ENCODE data around the gene MYOM1. TPM values are rescaled to one million over a fixed set of nuclear protein-coding genes. Genes with fewer than 3 reads are reported as not detected.

The MYOM1 gene
- total RNA-seq, 1 donor from 2014 or later, result 1.3 TPM

DNA sequence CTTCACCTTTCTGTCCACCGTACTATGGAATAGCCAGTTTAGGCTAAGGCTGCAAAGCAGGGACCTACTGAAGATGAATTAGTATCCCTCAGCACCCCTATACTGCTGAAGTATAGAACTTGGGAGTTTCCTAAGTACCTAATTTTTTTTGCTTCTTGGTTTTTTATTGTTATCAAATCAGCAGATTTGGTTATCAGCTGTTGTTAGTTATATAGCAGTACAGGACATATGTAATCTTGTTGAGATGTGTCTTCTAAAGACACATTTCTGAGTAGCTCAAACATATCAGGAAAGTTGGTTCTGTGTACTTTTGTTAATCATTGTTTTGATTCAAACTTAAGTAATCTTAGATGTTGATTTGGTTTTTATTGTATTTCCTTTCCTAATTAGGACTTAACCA is 33.1 kb upstream of the MYOM1 start:
- Mint-ChIP-seq H3K27ac (ENCODE audit: unreplicated experiment) (no peak overlapping the region), H3K4me1 (ENCODE audit: low read depth, unreplicated experiment) (peaks cover 10% of the 10 kb centered on the region), H3K4me3 (ENCODE audit: unreplicated experiment) (no peak overlapping the region), H3K36me3 (ENCODE audit: unreplicated experiment) (no peaks in the 10 kb centered on the region), H3K27me3 (ENCODE audit: unreplicated experiment) (no peaks in the 10 kb centered on the region), H3K9me3 (ENCODE audit: unreplicated experiment) (peaks cover 2% of the 10 kb centered on the region)
- TF ChIP-seq, protein P1, sequence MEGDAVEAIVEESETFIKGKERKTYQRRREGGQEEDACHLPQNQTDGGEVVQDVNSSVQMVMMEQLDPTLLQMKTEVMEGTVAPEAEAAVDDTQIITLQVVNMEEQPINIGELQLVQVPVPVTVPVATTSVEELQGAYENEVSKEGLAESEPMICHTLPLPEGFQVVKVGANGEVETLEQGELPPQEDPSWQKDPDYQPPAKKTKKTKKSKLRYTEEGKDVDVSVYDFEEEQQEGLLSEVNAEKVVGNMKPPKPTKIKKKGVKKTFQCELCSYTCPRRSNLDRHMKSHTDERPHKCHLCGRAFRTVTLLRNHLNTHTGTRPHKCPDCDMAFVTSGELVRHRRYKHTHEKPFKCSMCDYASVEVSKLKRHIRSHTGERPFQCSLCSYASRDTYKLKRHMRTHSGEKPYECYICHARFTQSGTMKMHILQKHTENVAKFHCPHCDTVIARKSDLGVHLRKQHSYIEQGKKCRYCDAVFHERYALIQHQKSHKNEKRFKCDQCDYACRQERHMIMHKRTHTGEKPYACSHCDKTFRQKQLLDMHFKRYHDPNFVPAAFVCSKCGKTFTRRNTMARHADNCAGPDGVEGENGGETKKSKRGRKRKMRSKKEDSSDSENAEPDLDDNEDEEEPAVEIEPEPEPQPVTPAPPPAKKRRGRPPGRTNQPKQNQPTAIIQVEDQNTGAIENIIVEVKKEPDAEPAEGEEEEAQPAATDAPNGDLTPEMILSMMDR (IDR thresholded peaks at IDR 0.05; ENCODE audit: partially characterized antibody, unreplicated experiment), result no peak
- no peak for DNase-seq

GRCh38 chr18:3251963-3252277 is 32.2 kb upstream of the MYOM1 start:
- peaks cover 10% of the 10 kb centered on the region for H3K4me1 Mint-ChIP-seq (ENCODE audit: low read depth, unreplicated experiment)
- H3K36me3 Mint-ChIP-seq (ENCODE audit: unreplicated experiment), result no peaks in the 10 kb centered on the region

DNA sequence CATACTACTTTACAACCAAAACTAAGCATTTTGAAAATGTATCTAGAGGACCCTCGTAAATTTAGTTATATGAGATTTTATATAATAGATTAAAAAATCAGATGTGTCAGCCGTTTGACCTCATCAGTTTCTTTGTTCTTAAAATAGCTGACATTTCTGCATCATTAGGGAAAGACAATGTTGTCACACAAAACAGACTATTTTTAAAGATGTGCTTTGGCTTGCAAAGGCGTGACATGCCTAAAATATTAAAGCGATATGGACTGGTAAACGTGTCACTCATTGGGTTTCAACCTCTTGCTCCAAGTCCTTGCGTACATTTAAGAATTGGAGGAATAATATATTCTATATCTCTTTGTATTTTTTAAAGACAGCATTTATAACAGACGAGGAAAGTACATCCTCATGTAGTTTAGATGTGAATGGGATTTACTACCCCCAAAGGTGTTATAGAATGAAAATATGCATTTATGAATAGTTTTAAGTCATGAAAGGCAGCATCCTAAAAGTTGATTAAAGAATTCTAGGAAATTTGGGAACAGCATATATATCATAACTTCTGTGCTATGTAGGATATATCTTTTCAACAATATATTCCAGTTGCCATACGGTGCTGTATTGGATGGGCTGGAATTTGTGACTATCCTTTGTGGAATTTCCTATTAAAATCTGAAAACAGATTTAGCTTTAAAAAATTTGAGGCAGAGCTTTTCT is 31.6 kb upstream of the MYOM1 start:
- H3K4me1 Mint-ChIP-seq (ENCODE audit: low read depth, unreplicated experiment), result peaks cover 10% of the 10 kb centered on the region
- no peak overlapping the region for H3K4me3 Mint-ChIP-seq (ENCODE audit: unreplicated experiment)
- no peak for DNase-seq
- TF ChIP-seq, protein P1 (IDR thresholded peaks at IDR 0.05; ENCODE audit: partially characterized antibody, unreplicated experiment), result no peak
- no peaks in the 10 kb centered on the region for H3K27me3 Mint-ChIP-seq (ENCODE audit: unreplicated experiment)
- no peaks in the 10 kb centered on the region for H3K36me3 Mint-ChIP-seq (ENCODE audit: unreplicated experiment)
- H3K27ac Mint-ChIP-seq (ENCODE audit: unreplicated experiment), result no peak overlapping the region
- peaks cover 5% of the 10 kb centered on the region for H3K9me3 Mint-ChIP-seq (ENCODE audit: unreplicated experiment)

More at GRCh38 chr18:3251963-3252277, 32.2 kb upstream of the MYOM1 start:
- TF ChIP-seq, protein P1 (IDR thresholded peaks at IDR 0.05; ENCODE audit: partially characterized antibody, unreplicated experiment), result no peak
- Mint-ChIP-seq H3K27me3 (ENCODE audit: unreplicated experiment) (no peaks in the 10 kb centered on the region), H3K27ac (ENCODE audit: unreplicated experiment) (no peak overlapping the region), H3K4me3 (ENCODE audit: unreplicated experiment) (no peak overlapping the region), H3K9me3 (ENCODE audit: unreplicated experiment) (peaks cover 5% of the 10 kb centered on the region)
- DNase-seq, result no peak

DNA sequence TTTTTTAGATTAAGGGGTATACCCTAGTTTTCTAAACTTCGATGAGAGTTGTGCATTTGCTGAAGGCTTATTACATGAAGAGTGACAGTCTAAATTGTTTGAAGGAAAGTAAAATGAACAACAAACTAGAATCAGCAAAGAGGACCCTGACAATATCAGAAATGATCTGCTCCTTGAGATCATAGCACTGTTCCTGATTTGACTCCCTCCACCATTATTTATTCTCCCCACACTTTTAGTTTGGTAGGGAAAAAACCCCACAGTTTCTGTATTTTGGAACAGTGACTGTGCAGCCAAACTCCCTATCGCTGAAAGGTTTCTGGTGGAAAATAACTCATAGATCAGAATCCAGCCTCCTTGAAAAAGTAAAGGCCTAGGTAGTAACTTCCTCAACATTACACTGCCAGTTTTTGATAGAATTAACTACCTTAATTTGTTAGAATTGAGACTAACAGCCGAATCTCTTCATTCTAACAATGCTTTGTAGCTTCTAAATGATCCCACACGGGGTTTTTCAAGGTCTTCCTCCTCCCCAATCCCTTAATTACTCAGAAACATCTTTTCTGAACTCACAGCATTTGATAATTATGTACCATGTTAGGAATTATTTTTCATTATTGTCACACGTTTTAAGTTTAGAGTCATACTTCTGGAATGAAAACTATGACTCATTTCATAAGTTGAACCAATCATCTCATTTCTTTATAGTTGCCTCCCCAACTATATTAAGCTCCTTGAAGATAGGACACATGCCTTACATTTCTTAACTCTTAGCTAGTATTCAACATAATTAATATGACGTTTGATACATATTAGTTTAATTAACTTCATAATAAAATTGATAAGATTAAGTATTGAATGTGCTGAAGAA is 30.7 kb upstream of the MYOM1 start:
- TF ChIP-seq, protein P1 (IDR thresholded peaks at IDR 0.05; ENCODE audit: partially characterized antibody, unreplicated experiment), result no peak
- no peaks in the 10 kb centered on the region for H3K36me3 Mint-ChIP-seq (ENCODE audit: unreplicated experiment)
- H3K27me3 Mint-ChIP-seq (ENCODE audit: unreplicated experiment), result no peaks in the 10 kb centered on the region
- no peak for DNase-seq
- peak overlapping the region; percentile 79 for H3K4me3 Mint-ChIP-seq (ENCODE audit: unreplicated experiment)
- peaks cover 5% of the 10 kb centered on the region for H3K9me3 Mint-ChIP-seq (ENCODE audit: unreplicated experiment)
- peaks cover 16% of the 10 kb centered on the region for H3K4me1 Mint-ChIP-seq (ENCODE audit: low read depth, unreplicated experiment)
- H3K27ac Mint-ChIP-seq (ENCODE audit: unreplicated experiment), result peak overlapping the region; percentile 29

All from glutamatergic neuron (in vitro differentiated cells).